Spleen (tissue), 7 donors: ENCODE results near the gene APOA1.

Source experiments
- POLR2A ChIP-seq, 3 donors: fragments of 450-650 bp; IDR thresholded peaks; one replicate each; pipeline ENCODE4 v1.5.1; 2017; ENCODE audit warnings: antibody characterized with exemption in 3 of 3, mild to moderate bottlenecking in 1 of 3
- TF ChIP-seq, protein P1 (sequence below), 11 experiments: fragments of 200-600 bp in 7 of 11; fragments of 450-650 bp in 4 of 11; sonication (generic) in 4 of 11; IDR thresholded peaks in 8 of 11; conservative IDR thresholded peaks in 3 of 11; 1 replicate in 7 of 11; 2 replicates in 4 of 11; pipeline versions ENCODE4 v1.4.0 to v1.8.0; 2016 to 2021; ENCODE audit warnings: antibody characterized with exemption in 11 of 11, inconsistent platforms in 4 of 11, mild to moderate bottlenecking in 1 of 11
- donor health status: DM: no; HTN: no; CAD: no; lungs with moderate emphysema.
- donor health status: DM: no; HTN: no; CAD: no.
- donor health status: DM: no; HTN: no; CAD: no.

DNA sequence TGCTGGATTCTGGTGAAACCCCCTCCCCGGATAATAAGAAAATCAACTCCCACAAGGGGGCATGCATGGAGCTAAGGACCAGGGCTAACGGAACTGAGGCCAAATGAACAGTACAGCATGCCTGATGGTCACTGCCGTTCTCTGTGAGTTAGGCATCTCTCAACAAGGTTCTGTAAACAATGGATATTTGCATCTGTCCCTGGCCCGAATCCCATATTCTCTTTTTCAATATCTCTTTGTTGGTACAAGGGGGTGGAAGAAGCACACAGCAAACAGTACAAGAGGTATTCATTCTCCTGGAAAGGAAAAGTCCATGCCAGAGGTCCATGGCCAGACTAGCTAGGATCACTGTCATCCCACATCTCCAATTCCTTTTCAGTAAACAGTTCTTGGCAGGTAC lies 32.2 kb upstream of the APOA1 start:
- TF ChIP-seq, protein P1, sequence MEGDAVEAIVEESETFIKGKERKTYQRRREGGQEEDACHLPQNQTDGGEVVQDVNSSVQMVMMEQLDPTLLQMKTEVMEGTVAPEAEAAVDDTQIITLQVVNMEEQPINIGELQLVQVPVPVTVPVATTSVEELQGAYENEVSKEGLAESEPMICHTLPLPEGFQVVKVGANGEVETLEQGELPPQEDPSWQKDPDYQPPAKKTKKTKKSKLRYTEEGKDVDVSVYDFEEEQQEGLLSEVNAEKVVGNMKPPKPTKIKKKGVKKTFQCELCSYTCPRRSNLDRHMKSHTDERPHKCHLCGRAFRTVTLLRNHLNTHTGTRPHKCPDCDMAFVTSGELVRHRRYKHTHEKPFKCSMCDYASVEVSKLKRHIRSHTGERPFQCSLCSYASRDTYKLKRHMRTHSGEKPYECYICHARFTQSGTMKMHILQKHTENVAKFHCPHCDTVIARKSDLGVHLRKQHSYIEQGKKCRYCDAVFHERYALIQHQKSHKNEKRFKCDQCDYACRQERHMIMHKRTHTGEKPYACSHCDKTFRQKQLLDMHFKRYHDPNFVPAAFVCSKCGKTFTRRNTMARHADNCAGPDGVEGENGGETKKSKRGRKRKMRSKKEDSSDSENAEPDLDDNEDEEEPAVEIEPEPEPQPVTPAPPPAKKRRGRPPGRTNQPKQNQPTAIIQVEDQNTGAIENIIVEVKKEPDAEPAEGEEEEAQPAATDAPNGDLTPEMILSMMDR (IDR thresholded peaks at IDR 0.05 in 8 of 11, conservative IDR thresholded peaks at IDR 0.05 in 3 of 11), result no peak
- no peak for TF ChIP-seq POLR2A (IDR thresholded peaks at IDR 0.05)
